DMS153 treated with DMSO at 0.1 percent for 48 hours (cell line): ENCODE data around the gene NUAK2.

Source experiments
- DNase-seq: peaks from one replicate; lab custom pipeline; 2025; ENCODE audit not compliant: unreplicated experiment; lab: John Stamatoyannopoulos, UW

Gene NUAK2

GRCh38 chr1:205321959-205322283 is 376 bp upstream of the NUAK2 start:
- no peak for DNase-seq

DNA sequence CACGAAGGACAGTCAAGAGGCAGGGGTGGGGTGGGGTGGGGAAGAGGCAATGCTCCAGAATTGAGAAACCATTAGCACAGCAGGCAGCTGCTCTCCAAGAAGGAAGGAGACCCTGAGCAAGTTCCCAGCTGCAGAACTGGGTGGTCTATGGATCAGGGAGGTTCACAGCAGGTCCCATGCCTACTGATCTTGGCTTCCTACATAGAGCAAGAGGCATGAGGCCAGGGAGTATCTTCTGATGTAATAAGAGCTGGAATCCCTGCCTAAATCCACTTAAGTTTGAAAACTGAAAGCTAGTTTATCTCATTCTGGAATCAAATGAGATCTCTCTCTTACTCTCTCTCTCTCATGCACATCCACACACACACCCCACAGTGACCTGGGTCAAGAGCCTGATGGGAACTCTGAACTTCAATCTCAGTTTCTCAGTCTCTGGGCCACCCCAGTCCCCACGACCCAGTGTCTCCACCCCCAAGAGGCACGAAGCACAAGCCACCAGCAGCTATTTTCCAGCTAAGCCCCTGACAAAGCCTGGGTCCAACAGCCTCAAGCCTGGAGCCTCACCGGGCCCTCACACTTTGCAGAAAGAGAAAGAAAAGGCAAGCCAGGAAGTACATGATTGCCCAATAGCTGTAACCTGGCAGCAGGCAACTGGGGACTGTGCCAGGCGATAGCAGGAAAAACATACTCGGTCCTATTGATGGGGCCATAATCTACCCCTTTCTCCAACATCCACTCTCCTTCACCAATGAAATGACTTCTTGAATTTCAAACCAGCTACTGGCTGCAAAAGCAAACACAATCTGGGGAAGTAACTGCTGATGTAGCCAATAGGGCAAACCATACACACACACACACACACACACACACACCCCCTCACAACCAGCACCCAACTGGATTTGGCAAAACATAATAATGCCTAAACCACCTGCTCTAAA is 2.2 kb downstream of the NUAK2 start:
- peak; percentile 100 for DNase-seq

GRCh38 chr1:205318231-205318991 is 3.1 kb downstream of the NUAK2 start:
- DNase-seq, result peak; percentile 99

DNA sequence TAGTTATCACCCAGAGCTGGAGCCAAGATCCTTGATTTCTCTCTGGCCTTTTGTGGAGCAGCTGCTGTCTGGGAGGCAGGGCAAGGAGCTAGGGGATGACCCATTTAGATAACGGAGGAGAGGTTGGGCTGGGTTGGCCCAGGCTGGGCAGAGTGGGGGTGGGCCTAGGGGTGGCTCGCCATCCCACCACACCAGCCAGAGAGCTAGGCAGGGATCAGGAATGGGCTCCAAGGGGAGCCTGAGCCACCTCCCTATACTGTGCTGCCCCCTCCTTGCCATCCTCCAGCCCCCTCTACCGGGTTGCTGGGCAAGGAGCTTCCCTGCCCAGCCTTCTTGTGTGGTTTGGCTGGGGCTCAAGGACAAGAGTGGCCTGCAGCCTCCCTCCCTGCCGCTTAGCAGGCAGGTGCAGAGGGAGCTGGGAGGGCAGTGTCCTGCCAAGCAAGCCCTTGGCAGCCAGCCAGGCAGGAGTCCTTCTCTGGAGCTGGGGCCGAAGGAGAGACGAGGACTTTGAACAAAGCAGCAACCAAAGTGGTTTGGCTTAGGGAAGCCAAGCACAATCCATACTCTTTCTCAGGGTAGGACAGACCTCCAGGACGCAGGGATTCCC is 4.1 kb downstream of the NUAK2 start:
- peak; percentile 98 for DNase-seq

DNA sequence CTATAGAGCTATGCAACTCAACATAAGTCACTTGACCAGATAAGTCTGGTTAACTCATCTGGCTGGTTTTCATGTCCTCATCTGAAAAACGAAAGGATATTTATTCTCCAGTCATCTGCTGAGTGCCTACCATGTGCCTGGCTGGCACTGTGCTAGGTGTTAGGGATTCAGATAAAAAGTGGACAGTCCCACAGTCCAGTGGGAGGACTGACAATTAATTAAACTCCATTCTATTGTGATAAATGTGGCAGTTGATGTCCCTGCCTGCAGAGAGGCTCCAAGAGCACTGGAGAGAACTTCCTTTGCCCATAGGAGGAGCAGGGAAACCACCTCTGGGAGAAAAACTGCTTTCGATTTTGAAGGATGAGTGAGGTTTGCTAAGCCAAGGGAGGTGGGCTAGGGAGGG is 5.4 kb downstream of the NUAK2 start:
- DNase-seq, result no peak

DNA sequence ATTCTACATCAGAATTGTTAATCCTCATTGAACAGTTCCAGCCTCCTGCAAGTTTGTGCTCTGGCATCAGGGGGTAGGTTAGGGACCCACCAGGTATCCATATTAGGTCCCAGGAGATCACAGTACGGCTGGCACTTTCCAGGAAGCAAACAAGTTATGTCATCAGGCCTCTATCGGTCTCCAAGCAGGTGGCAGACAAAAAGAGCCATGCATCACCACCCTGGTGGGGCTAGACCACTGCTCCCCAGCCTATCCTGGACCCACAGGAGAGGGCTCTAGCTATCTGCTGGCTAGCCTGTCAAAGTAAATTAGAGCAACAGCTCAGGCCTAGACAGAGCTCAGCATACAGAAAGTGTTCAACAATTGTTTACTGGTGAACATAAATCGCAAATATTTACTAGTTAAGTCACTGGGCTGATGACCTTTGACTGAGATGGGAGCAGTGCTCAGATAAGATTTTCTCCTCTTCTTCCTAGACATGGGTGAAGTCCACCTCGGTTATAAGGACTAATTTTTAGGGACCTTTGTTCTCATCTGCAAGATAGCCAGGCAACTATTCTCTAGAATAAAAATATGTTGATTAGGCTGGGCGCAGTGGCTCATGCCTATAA is 6.4 kb downstream of the NUAK2 start:
- DNase-seq, result peak; percentile 51

DNA sequence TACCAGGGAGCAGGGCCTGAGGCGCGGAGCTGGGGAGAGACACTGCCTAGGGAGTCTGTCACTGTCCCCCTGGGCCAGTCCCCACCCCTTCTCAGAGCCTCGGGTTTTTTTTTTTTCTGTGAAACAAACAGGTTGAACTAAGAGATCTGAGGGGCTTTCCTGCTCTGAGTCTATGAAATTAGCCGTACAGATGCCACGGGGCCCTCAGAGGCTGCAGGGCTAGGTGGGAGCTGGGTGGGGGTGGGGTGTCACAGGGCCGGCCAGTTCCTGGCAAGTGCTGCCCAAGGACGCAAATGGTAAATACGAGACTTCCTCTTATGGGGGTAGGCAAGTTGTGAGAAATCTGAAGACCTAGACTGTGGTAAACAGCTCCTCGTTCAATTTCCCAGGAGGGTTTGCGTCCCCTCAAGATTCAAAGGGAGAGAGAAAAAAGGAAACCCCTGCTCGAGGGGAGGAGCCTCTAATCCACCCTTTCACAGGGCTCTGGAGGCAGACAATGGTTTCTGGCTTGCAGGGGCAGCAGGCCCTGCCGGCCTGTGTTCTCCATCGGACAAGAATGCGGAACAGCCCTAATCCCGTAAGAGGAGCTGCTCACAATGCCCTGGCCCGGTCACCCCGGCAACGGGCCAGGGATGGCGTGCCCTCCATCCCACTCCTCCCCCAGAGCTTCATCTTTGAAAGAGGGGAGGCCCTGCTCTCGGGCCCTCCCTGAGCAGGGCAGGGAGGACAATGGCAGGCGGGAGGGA is 7.8 kb downstream of the NUAK2 start:
- peak; percentile 58 for DNase-seq

- DNase-seq, result no peak
Observed at GRCh38 chr1:205312866-205313562, 8.5 kb downstream of the NUAK2 start.

- no peak for DNase-seq
Observed at GRCh38 chr1:205310976-205311704, 10.4 kb downstream of the NUAK2 start.

DNA sequence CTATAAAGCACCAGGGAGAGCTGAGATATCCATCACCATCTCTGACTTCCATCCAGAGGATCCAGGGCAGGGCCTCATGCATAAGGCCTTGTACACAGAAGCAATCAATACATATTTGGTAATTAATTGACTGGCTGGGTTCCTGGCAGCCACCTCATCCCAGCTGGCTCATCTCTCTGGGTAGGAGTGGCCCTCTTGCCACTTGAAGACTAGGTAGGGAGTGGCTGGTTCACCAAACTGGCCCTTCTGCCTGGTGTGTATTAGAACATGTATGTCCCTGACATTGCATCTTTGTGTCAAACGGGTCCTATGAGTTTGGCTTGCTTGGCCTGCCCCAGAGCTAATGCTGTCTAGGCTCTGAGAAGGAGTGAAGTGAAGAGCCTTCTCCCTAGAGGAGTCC is 11.8 kb downstream of the NUAK2 start:
- DNase-seq, result no peak

- DNase-seq, result no peak
Observed at GRCh38 chr1:205306929-205307566, 14.5 kb downstream of the NUAK2 start.

- no peak for DNase-seq
Observed at GRCh38 chr1:205304695-205305070, 16.9 kb downstream of the NUAK2 start.

DNA sequence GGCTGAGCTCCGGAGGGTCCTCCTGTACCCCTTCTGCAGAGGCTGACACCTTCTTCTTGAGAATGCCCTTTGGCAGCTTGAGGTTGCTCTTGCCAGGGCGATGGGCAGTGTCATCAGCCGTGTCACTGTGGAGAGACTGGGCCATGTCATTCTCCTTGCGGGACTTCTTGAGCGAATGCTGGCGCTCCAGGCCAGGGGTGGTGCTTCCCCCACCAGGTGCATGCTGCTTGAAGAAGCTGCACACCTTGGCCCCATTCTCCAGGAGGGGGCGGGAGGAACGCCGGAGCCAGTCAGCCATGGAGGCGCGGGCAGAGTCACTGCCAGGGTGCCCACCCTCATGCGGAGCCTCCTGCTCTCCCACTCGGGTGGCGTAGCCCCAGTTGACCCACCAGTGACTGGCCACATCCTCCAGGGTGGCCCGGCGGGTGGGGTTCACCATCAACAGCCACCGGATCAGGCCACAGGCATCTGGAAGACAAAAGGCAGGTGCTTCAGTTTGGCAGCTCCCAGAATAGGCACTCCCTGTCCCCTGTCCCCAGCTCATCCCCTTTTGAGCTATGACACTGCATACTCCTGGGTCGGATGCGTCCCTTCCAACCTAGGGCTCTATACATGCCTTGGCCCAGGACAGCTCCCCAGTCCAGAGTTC is 17.4 kb downstream of the NUAK2 start:
- no peak for DNase-seq

DNA sequence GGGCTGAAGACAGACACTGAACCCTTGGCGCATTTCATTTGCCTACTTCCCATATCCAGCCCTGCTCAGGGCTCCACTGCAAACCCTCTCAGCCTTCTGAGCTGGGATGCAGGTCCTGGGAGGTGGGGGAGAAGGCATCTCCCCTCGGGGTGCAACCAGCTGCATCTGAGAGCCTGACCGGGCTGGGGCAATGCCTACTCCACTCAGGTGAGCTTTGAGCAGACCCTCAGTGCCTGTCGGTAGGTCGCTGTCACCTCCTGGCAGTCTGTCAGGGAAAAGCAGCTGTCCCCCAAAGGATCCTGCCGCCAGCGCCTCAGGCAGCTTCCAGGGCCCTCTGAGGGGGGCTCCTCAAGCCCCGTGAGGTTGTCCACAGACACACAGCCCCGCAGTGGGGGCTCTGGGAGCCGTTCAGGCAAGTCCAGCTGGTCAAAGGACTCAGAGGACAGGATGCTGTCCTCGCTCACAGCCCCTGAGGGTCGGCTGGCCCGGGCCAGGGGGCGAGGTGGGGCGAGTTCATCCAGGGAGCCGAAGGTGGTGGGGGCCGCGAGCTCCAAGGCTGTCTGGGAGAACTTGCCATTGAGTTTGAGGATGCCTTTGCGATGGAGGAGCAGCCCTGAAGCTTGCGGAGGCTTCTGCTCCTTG is 18.2 kb downstream of the NUAK2 start:
- no peak for DNase-seq

DNA sequence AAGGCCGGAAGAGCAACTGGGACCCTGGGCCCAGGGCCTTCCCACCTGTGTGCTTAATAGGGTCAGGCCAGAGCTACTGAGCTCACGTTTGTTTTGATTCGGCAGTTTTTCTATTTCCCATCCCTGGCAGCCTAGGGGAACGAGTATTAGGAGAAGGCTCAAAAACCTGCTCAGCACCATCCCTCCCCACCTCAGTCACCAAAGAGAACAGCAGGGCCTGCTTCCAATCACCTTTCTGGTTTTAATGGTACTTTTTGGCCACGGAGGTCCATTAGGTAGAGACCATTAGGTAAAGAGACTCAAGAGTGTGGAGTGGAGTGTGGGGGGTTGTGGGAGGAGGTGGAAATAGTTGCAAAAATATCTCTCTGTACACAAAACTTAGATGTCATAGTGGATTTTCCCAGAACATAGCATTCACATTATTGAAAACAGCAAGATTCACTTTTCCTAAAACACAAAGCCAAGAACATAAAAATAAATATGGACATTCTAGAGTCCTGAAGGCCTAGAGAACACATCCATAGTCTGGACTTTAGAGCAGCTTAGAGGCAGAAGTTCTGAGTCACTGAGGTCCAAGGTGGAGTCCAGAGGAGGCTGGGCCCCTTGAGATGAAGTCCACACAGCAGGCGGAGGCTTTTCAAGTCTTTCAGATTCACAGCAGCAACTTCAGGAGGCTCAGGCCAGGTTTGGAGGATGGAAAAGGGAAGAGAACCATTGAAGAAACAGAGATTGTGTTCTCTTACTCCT is 19.5 kb downstream of the NUAK2 start:
- DNase-seq, result no peak

- DNase-seq, result no peak
Observed at GRCh38 chr1:205301205-205301821, 20.2 kb downstream of the NUAK2 start.

GRCh38 chr1:205300149-205300548 is 21.4 kb downstream of the NUAK2 start:
- DNase-seq, result no peak
